Stomach (tissue), 9 donors: ENCODE measurements around the gene CD101. TPM values are rescaled to one million over a fixed set of nuclear protein-coding genes. Genes with fewer than 3 reads are reported as not detected.

Experiments
- DNase-seq, 2 donors: peaks; one replicate each; pipeline versions ENCODE4 v3.0.0 to v3.0.0-alpha.2; 2013 to 2019
- H3K27ac ChIP-seq, 5 donors: fragments of 200-600 bp in 4 of 5; sonication (generic) in 4 of 5; one replicate each; pipeline ENCODE4 v1.5.1; 2013 to 2019; ENCODE audit warnings: mild to moderate bottlenecking in 1 of 5, moderate library complexity in 1 of 5
- H3K27me3 ChIP-seq, 3 donors: fragments of 200-600 bp; sonication (generic); one replicate each; pipeline ENCODE4 v1.5.1; 2017 to 2019; ENCODE audit warnings: mixed run types in 1 of 3
- H3K36me3 ChIP-seq, 4 donors: fragments of 200-600 bp; sonication (generic); 1 replicate in 3 of 4; 2 replicates in 1 of 4; pipeline ENCODE4 v1.5.1; 2016 to 2019
- H3K4me1 ChIP-seq, 4 donors: fragments of 200-600 bp; sonication (generic); one replicate each; pipeline ENCODE4 v1.5.1; 2016 to 2019
- H3K4me3 ChIP-seq, 4 donors: fragments of 200-600 bp; sonication (generic) in 3 of 4; one replicate each; pipeline ENCODE4 v1.5.1; 2016 to 2019; ENCODE audit warnings: mild to moderate bottlenecking in 1 of 4
- H3K9me3 ChIP-seq, 4 donors: fragments of 200-600 bp; sonication (generic); one replicate each; pipeline ENCODE4 v1.5.1; 2016 to 2019
- CTCF ChIP-seq, 7 experiments: fragments of 450-650 bp in 4 of 7; fragments of 200-600 bp in 3 of 7; sonication (generic) in 3 of 7; IDR thresholded peaks; one replicate each; pipeline ENCODE4 v1.5.1; 2016 to 2019; ENCODE audit warnings: antibody characterized with exemption in 7 of 7, control low read depth in 2 of 7, mild to moderate bottlenecking in 1 of 7
- EP300 ChIP-seq: sonication (generic); formaldehyde crosslinking; IDR thresholded peaks from one replicate; pipeline ENCODE4 v1.6.1; 2017; ENCODE audit warnings: antibody characterized with exemption
- POLR2A ChIP-seq, 4 donors: fragments of 450-650 bp; IDR thresholded peaks; one replicate each; pipeline ENCODE4 v1.6.1; 2016; ENCODE audit warnings: antibody characterized with exemption in 4 of 4, control low read depth in 2 of 4, mild to moderate bottlenecking in 1 of 4, moderate library complexity in 1 of 4
- POLR2AphosphoS5 ChIP-seq, 3 donors: sonication (generic); formaldehyde crosslinking; IDR thresholded peaks; one replicate each; pipeline ENCODE4 v1.6.1; 2016; ENCODE audit warnings: antibody characterized with exemption in 3 of 3
- WGBS, 5 donors: extraction: QIAGEN DNeasy Blood & Tissue Kit in 3 of 5; methylation state at CpG; one replicate each; pipeline versions ENCODE4 v1.1.5 to v1.1.7; 2013 to 2018; 5-methylcytosine and 5-hydroxymethylcytosine counted together
- intact Hi-C: fragments of 100-400 bp; cut with DNase I; formaldehyde crosslinking; loops from one replicate; pipeline ENCODE4 v1.15.1; 2023; ENCODE audit warnings: low total_unique reads
- polyA plus RNA-seq, 3 donors: library from polyadenylated mRNA; stranded (reverse); fragments of 200-250 nt; gene quantifications; one replicate each; pipeline ENCODE4 v1.2.3, GENCODE V29; 2013
- total RNA-seq, 5 donors: library from RNA; depleted of rRNA; stranded (reverse); fragments of >200 nt; gene quantifications; one replicate each; pipeline versions ENCODE4 v1.1.0 to v1.2.3, GENCODE V29; 2014 to 2016
- donor health status: healthy with polysubstance abuse.
- donor health status: Bipolar disorder and iron deficiency.
- donor health status: healthy.

Gene CD101
- total and polyA plus RNA-seq, 8 donors = 0.45 to 8.8 (median 1.8) TPM; not detected in 2

GRCh38 chr1:116983678-116984077 is 17.9 kb upstream of the CD101 start:
- H3K4me1 ChIP-seq = peaks cover 5 to 32% (median 17%) of the 10 kb centered on the region in 4 donors
- peaks cover 0 to 16% (median 8%) of the 10 kb centered on the region in 4 donors for H3K36me3 ChIP-seq
- intact Hi-C loops = no loop called here
- no peak overlapping the region for H3K4me3 ChIP-seq
- H3K9me3 ChIP-seq = no peaks in the 10 kb centered on the region
- WGBS, 5 donors = 69 to 81% (median 71%) methylated on average over 4 of the region's 4 CpGs
- no peak for DNase-seq
- peak overlapping the region in 2 of 5 donors; percentile 63 to 79 for H3K27ac ChIP-seq
- no peaks in the 10 kb centered on the region for H3K27me3 ChIP-seq
- no peak for TF ChIP-seq CTCF (IDR thresholded peaks at IDR 0.05)
- TF ChIP-seq EP300 = no peak
- no peak for TF ChIP-seq POLR2AphosphoS5 (IDR thresholded peaks at IDR 0.05)
- TF ChIP-seq POLR2A (IDR thresholded peaks at IDR 0.05) = no peak

- intact Hi-C loops = no loop called here
Measured at GRCh38 chr1:116984406-116985160, 17.0 kb upstream of the CD101 start.

GRCh38 chr1:116986421-116987255 is 14.9 kb upstream of the CD101 start:
- no peak for DNase-seq
- H3K27ac ChIP-seq = no peak overlapping the region
- H3K9me3 ChIP-seq = no peaks in the 10 kb centered on the region
- H3K36me3 ChIP-seq = peaks cover 0 to 16% (median 8%) of the 10 kb centered on the region in 4 donors
- no peaks in the 10 kb centered on the region for H3K27me3 ChIP-seq
- intact Hi-C loops = no loop called here
- H3K4me3 ChIP-seq = no peak overlapping the region
- whole genome bisulfite sequencing, 5 donors = 83 to 87% (median 84%) methylated on average over 29 of the region's 29 CpGs
- TF ChIP-seq CTCF (IDR thresholded peaks at IDR 0.05) (no peak), POLR2AphosphoS5 (IDR thresholded peaks at IDR 0.05) (no peak), POLR2A (IDR thresholded peaks at IDR 0.05) (no peak), EP300 (no peak)
- H3K4me1 ChIP-seq = peaks cover 14 to 55% (median 23%) of the 10 kb centered on the region in 4 donors

More at GRCh38 chr1:116984406-116985160, 17.0 kb upstream of the CD101 start:
- Histone ChIP-seq H3K4me1 (peaks cover 11 to 41% (median 23%) of the 10 kb centered on the region in 4 donors), H3K9me3 (no peaks in the 10 kb centered on the region), H3K36me3 (peaks cover 0 to 16% (median 8%) of the 10 kb centered on the region in 4 donors), H3K27me3 (no peaks in the 10 kb centered on the region), H3K4me3 (no peak overlapping the region), H3K27ac (peak overlapping the region in 2 of 5 donors; percentile 63 to 79)
- DNase-seq = no peak
- 80 to 97% (median 93%) methylated on average over 9 to 14 of the region's 14 CpGs for WGBS, 5 donors
- TF ChIP-seq POLR2AphosphoS5 (IDR thresholded peaks at IDR 0.05) (peak; percentile 62 to 90 (median 69)), POLR2A (IDR thresholded peaks at IDR 0.05) (no peak), EP300 (peak; percentile 76), CTCF (IDR thresholded peaks at IDR 0.05) (no peak)

GRCh38 chr1:116987256-116987555 is 14.4 kb upstream of the CD101 start:
- WGBS, 5 donors = 46 to 82% (median 70%) methylated on average over 11 of the region's 11 CpGs
- Histone ChIP-seq H3K4me1 (peaks cover 13 to 53% (median 20%) of the 10 kb centered on the region in 4 donors), H3K4me3 (no peak overlapping the region), H3K27me3 (no peaks in the 10 kb centered on the region), H3K9me3 (no peaks in the 10 kb centered on the region), H3K27ac (no peak overlapping the region), H3K36me3 (peaks cover 0 to 16% (median 8%) of the 10 kb centered on the region in 4 donors)
- intact Hi-C loops = no loop called here
- peak; percentile 43 to 72 for DNase-seq
- no peak for TF ChIP-seq POLR2AphosphoS5 (IDR thresholded peaks at IDR 0.05)
- no peak for TF ChIP-seq EP300
- TF ChIP-seq POLR2A (IDR thresholded peaks at IDR 0.05) = no peak
- TF ChIP-seq CTCF (IDR thresholded peaks at IDR 0.05) = no peak
